ENCODE results near the gene ZDHHC11. TPM values are rescaled to one million over a fixed set of nuclear protein-coding genes. Genes with fewer than 3 reads are reported as not detected.
"Not testable (repeated sequence)": the region's sequence is repeated elsewhere in the genome, so short reads cannot be mapped to it uniquely, and the experiment has no call there.

The ZDHHC11 gene
- total RNA-seq, 1 experiment from 2014 or later: 2.1 TPM

- no peaks in the 10 kb centered on the region for H3K4me1 ChIP-seq
- H3K4me3 ChIP-seq: no peak overlapping the region
- H3K9me3 ChIP-seq (replicated peaks): no peaks in the 10 kb centered on the region
- no peaks in the 10 kb centered on the region for H3K27me3 ChIP-seq
- H3K36me3 ChIP-seq: no peaks in the 10 kb centered on the region
- no peak overlapping the region for H3K27ac ChIP-seq
- no peak for DNase-seq
Observed at GRCh38 chr5:763998-764781, 86.6 kb downstream of the ZDHHC11 start.

GRCh38 chr5:763397-763796, 87.4 kb downstream of the ZDHHC11 start:
- no peaks in the 10 kb centered on the region for H3K9me3 ChIP-seq (replicated peaks)
- no peaks in the 10 kb centered on the region for H3K36me3 ChIP-seq
- H3K4me1 ChIP-seq: no peaks in the 10 kb centered on the region
- no peak for DNase-seq
- H3K27me3 ChIP-seq: no peaks in the 10 kb centered on the region
- no peak overlapping the region for H3K27ac ChIP-seq
- H3K4me3 ChIP-seq: no peak overlapping the region

GRCh38 chr5:762996-763395, 87.8 kb downstream of the ZDHHC11 start:
- not testable (repeated sequence) for H3K27ac ChIP-seq; H3K4me3 ChIP-seq; H3K27me3 ChIP-seq; H3K4me1 ChIP-seq; DNase-seq; H3K36me3 ChIP-seq; H3K9me3 ChIP-seq (replicated peaks)

GRCh38 chr5:761854-762710, 88.7 kb downstream of the ZDHHC11 start:
- Histone ChIP-seq H3K4me3 (no peak overlapping the region), H3K9me3 (replicated peaks) (no peaks in the 10 kb centered on the region), H3K27me3 (no peaks in the 10 kb centered on the region), H3K4me1 (no peaks in the 10 kb centered on the region), H3K27ac (no peak overlapping the region), H3K36me3 (no peaks in the 10 kb centered on the region)
- no peak for DNase-seq

- no peak overlapping the region for H3K4me3 ChIP-seq
- H3K9me3 ChIP-seq (replicated peaks): no peaks in the 10 kb centered on the region
- no peaks in the 10 kb centered on the region for H3K4me1 ChIP-seq
- H3K36me3 ChIP-seq: no peaks in the 10 kb centered on the region
- no peak overlapping the region for H3K27ac ChIP-seq
- no peaks in the 10 kb centered on the region for H3K27me3 ChIP-seq
- DNase-seq: no peak
Observed at GRCh38 chr5:761059-761771, 89.6 kb downstream of the ZDHHC11 start.

- no peak for DNase-seq
Observed at GRCh38 chr5:760363-761058, 90.3 kb downstream of the ZDHHC11 start.

GRCh38 chr5:759781-760362, 90.9 kb downstream of the ZDHHC11 start:
- H3K4me3 ChIP-seq: no peak overlapping the region
- H3K36me3 ChIP-seq: no peaks in the 10 kb centered on the region
- no peaks in the 10 kb centered on the region for H3K9me3 ChIP-seq (replicated peaks)
- no peak overlapping the region for H3K27ac ChIP-seq
- H3K27me3 ChIP-seq: no peaks in the 10 kb centered on the region
- DNase-seq: no peak
- no peaks in the 10 kb centered on the region for H3K4me1 ChIP-seq

More at GRCh38 chr5:760363-761058, 90.3 kb downstream of the ZDHHC11 start:
- H3K27me3 ChIP-seq: no peaks in the 10 kb centered on the region
- no peaks in the 10 kb centered on the region for H3K4me1 ChIP-seq
- H3K9me3 ChIP-seq (replicated peaks): no peaks in the 10 kb centered on the region
- H3K27ac ChIP-seq: no peak overlapping the region
- H3K36me3 ChIP-seq: no peaks in the 10 kb centered on the region
- H3K4me3 ChIP-seq: no peak overlapping the region

GRCh38 chr5:759111-759751, 91.6 kb downstream of the ZDHHC11 start:
- Histone ChIP-seq H3K27me3 (no peaks in the 10 kb centered on the region), H3K27ac (no peak overlapping the region), H3K9me3 (replicated peaks) (no peaks in the 10 kb centered on the region), H3K36me3 (no peaks in the 10 kb centered on the region), H3K4me1 (no peaks in the 10 kb centered on the region), H3K4me3 (no peak overlapping the region)
- DNase-seq: no peak

GRCh38 chr5:758698-759053, 92.1 kb downstream of the ZDHHC11 start:
- Histone ChIP-seq H3K9me3 (replicated peaks) (no peaks in the 10 kb centered on the region), H3K36me3 (no peaks in the 10 kb centered on the region), H3K27me3 (no peaks in the 10 kb centered on the region), H3K4me3 (no peak overlapping the region), H3K4me1 (no peaks in the 10 kb centered on the region), H3K27ac (no peak overlapping the region)
- DNase-seq: no peak

GRCh38 chr5:757931-758697, 92.7 kb downstream of the ZDHHC11 start:
- no peaks in the 10 kb centered on the region for H3K36me3 ChIP-seq
- H3K27me3 ChIP-seq: no peaks in the 10 kb centered on the region
- H3K4me1 ChIP-seq: no peaks in the 10 kb centered on the region
- no peak for DNase-seq
- no peak overlapping the region for H3K4me3 ChIP-seq
- no peak overlapping the region for H3K27ac ChIP-seq
- no peaks in the 10 kb centered on the region for H3K9me3 ChIP-seq (replicated peaks)

GRCh38 chr5:757346-757930, 93.3 kb downstream of the ZDHHC11 start:
- H3K9me3 ChIP-seq (replicated peaks): no peaks in the 10 kb centered on the region
- H3K27ac ChIP-seq: no peak overlapping the region
- H3K36me3 ChIP-seq: no peaks in the 10 kb centered on the region
- no peaks in the 10 kb centered on the region for H3K27me3 ChIP-seq
- no peak for DNase-seq
- H3K4me1 ChIP-seq: no peaks in the 10 kb centered on the region
- no peak overlapping the region for H3K4me3 ChIP-seq

- no peak overlapping the region for H3K27ac ChIP-seq
- no peaks in the 10 kb centered on the region for H3K4me1 ChIP-seq
- H3K9me3 ChIP-seq (replicated peaks): no peaks in the 10 kb centered on the region
- DNase-seq: no peak
- H3K27me3 ChIP-seq: no peaks in the 10 kb centered on the region
- no peak overlapping the region for H3K4me3 ChIP-seq
- no peaks in the 10 kb centered on the region for H3K36me3 ChIP-seq
Observed at GRCh38 chr5:756865-757345, 93.9 kb downstream of the ZDHHC11 start.

GRCh38 chr5:756171-756570, 94.6 kb downstream of the ZDHHC11 start:
- no peaks in the 10 kb centered on the region for H3K4me1 ChIP-seq
- H3K27ac ChIP-seq: no peak overlapping the region
- H3K9me3 ChIP-seq (replicated peaks): no peaks in the 10 kb centered on the region
- DNase-seq: no peak
- H3K27me3 ChIP-seq: no peaks in the 10 kb centered on the region
- H3K4me3 ChIP-seq: no peak overlapping the region
- H3K36me3 ChIP-seq: no peaks in the 10 kb centered on the region
